ENCODE data around the gene MPRIP.
"Not testable (repeated sequence)": the region's sequence is repeated elsewhere in the genome, so short reads cannot be mapped to it uniquely, and the experiment has no call there.

GRCh38 chr17:17136221-17136620 is 94.0 kb downstream of the MPRIP start:
- TF ChIP-seq, protein P1, sequence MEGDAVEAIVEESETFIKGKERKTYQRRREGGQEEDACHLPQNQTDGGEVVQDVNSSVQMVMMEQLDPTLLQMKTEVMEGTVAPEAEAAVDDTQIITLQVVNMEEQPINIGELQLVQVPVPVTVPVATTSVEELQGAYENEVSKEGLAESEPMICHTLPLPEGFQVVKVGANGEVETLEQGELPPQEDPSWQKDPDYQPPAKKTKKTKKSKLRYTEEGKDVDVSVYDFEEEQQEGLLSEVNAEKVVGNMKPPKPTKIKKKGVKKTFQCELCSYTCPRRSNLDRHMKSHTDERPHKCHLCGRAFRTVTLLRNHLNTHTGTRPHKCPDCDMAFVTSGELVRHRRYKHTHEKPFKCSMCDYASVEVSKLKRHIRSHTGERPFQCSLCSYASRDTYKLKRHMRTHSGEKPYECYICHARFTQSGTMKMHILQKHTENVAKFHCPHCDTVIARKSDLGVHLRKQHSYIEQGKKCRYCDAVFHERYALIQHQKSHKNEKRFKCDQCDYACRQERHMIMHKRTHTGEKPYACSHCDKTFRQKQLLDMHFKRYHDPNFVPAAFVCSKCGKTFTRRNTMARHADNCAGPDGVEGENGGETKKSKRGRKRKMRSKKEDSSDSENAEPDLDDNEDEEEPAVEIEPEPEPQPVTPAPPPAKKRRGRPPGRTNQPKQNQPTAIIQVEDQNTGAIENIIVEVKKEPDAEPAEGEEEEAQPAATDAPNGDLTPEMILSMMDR (IDR thresholded peaks at IDR 0.05), result not testable (repeated sequence)
- not testable (repeated sequence) for TF ChIP-seq POLR2A (IDR thresholded peaks at IDR 0.05)

Measured in Peyer's patch (tissue), 4 donors.